ENCODE measurements around the gene KRTAP10-5.

DNA sequence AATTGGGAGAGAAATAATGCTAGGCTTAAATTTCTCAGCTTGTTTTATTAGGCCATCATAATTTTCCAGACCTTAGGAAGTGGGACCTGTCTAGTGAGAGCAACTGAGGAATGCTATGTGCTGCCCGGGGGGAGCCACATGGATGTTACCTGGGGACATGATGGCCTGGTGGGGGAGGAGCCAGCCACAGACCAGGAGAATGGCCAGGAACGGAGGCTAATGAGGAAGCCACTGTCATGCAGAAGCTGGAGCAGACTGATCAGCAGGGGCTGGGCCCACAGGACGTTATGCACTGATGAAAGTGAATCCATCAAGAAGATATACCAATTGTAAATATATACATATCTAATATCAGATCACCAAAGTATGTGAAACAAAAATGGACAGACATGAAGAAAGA lies 35.8 kb downstream of the KRTAP10-5 start:
- TF ChIP-seq, protein P1, sequence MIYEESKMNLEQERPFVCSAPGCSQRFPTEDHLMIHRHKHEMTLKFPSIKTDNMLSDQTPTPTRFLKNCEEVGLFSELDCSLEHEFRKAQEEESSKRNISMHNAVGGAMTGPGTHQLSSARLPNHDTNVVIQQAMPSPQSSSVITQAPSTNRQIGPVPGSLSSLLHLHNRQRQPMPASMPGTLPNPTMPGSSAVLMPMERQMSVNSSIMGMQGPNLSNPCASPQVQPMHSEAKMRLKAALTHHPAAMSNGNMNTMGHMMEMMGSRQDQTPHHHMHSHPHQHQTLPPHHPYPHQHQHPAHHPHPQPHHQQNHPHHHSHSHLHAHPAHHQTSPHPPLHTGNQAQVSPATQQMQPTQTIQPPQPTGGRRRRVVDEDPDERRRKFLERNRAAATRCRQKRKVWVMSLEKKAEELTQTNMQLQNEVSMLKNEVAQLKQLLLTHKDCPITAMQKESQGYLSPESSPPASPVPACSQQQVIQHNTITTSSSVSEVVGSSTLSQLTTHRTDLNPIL (CRISPR knock-in tag; IDR thresholded peaks at IDR 0.05; ENCODE audit: low read depth), result no peak
- no peak for TF ChIP-seq ZNF8 (CRISPR knock-in tag; IDR thresholded peaks at IDR 0.05)
- TF ChIP-seq, protein P2, sequence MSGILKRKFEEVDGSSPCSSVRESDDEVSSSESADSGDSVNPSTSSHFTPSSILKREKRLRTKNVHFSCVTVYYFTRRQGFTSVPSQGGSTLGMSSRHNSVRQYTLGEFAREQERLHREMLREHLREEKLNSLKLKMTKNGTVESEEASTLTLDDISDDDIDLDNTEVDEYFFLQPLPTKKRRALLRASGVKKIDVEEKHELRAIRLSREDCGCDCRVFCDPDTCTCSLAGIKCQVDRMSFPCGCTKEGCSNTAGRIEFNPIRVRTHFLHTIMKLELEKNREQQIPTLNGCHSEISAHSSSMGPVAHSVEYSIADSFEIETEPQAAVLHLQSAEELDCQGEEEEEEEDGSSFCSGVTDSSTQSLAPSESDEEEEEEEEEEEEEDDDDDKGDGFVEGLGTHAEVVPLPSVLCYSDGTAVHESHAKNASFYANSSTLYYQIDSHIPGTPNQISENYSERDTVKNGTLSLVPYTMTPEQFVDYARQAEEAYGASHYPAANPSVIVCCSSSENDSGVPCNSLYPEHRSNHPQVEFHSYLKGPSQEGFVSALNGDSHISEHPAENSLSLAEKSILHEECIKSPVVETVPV (CRISPR knock-in tag; IDR thresholded peaks at IDR 0.05), result no peak
- no peak for TF ChIP-seq PPARA (CRISPR knock-in tag; IDR thresholded peaks at IDR 0.05; ENCODE audit: borderline replicate concordance)
- no peak for TF ChIP-seq ZFP30 (CRISPR knock-in tag; IDR thresholded peaks at IDR 0.05)
- TF ChIP-seq, protein P3, sequence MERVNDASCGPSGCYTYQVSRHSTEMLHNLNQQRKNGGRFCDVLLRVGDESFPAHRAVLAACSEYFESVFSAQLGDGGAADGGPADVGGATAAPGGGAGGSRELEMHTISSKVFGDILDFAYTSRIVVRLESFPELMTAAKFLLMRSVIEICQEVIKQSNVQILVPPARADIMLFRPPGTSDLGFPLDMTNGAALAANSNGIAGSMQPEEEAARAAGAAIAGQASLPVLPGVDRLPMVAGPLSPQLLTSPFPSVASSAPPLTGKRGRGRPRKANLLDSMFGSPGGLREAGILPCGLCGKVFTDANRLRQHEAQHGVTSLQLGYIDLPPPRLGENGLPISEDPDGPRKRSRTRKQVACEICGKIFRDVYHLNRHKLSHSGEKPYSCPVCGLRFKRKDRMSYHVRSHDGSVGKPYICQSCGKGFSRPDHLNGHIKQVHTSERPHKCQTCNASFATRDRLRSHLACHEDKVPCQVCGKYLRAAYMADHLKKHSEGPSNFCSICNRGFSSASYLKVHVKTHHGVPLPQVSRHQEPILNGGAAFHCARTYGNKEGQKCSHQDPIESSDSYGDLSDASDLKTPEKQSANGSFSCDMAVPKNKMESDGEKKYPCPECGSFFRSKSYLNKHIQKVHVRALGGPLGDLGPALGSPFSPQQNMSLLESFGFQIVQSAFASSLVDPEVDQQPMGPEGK (CRISPR knock-in tag; IDR thresholded peaks at IDR 0.05; ENCODE audit: borderline replicate concordance), result no peak
